MV-4-11 (cell line): ENCODE measurements around the gene PAPLN.

Experiments
- DNase-seq: peaks from one replicate; lab custom pipeline; 2025; lab: John Stamatoyannopoulos, UW

Gene PAPLN

GRCh38 chr14:73246387-73247150, 9.3 kb downstream of the PAPLN start:
- DNase-seq, result no peak

DNA sequence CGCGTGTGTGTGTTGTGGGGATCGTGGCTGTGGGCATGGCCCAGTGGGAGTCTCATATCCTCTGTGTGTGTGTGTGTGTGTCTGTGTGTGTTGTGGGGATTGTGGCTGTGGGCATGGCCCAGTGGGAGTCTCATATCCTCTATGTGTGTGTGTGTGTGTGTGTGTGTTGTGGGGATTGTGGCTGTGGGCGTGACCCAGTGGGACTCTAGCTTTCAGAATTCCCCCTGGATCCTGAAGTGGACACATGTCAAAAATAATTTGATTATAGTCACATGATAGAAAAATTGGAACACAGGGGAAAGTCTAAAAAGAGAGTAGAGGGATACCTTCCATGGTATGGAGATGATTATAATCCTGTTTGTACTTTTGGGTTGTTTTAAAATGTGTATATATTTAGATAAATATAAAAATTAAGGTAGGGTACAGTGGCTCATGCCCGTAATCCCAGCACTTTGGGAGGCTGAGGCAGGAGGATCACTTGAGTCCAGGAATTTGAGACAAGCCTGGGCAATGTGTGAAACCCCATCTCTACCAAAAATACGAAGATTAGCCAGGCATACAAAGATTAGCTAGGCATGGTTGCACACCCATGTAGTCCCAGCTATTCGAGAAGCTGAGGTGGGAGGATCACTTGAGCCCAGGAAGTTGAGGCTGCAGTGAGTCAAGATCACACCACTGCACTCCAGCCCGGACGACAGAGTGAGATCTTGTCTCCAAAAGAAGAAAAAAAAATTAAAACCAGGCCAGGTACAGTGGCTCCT, 11.0 kb downstream of the PAPLN start:
- peak; percentile 41 for DNase-seq

GRCh38 chr14:73249108-73249507, 11.8 kb downstream of the PAPLN start:
- DNase-seq, result no peak

GRCh38 chr14:73249564-73250316, 12.4 kb downstream of the PAPLN start:
- no peak for DNase-seq

DNA sequence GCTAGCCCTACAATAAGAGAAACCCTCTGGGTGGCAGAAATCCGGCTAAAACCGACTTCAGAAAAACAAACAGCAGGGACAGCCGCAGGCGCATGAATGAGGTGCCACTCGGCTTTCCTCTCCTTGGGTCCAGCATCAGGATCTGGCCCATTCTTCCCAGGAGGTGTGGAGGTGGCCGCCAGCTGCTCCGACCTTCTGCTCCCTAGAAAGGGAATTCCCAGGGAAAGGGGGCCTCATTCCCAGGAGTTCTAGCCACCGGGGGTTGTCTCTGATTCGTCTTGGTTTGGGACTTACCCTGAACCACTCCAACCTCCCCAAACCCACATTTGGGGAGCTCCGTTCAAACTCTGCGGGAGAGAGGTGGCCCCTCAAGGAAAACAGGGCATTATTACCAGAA, 13.0 kb downstream of the PAPLN start:
- no peak for DNase-seq

- no peak for DNase-seq
These were observed 13.6 kb downstream of the PAPLN start for GRCh38 chr14:73250781-73251500.

DNA sequence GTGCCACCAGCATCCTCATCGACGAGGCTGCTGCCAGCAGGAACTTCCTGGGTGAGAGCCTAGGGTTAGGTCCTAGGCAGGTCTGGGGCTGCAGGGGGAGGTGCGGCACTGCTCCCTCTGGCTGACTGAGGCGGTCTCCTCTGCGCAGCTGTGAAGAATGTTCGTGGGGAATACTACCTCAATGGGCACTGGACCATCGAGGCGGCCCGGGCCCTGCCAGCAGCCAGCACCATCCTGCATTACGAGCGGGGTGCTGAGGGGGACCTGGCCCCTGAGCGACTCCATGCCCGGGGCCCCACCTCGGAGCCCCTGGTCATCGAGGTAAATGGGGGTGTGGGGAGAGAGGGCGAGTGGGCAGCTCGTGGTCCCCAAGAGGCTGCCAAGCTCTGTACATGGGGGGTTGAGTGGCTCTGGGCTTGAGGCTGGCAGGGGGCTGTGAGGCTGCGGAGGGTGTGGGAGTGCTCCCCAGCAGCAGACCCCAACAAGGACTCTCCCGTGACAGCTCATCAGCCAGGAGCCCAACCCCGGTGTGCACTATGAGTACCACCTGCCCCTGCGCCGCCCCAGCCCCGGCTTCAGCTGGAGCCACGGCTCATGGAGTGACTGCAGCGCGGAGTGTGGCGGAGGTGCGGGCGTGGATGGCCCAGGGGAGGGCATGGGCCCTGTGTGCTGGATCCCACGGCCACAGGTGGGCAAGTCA, 14.4 kb downstream of the PAPLN start:
- no peak for DNase-seq

DNA sequence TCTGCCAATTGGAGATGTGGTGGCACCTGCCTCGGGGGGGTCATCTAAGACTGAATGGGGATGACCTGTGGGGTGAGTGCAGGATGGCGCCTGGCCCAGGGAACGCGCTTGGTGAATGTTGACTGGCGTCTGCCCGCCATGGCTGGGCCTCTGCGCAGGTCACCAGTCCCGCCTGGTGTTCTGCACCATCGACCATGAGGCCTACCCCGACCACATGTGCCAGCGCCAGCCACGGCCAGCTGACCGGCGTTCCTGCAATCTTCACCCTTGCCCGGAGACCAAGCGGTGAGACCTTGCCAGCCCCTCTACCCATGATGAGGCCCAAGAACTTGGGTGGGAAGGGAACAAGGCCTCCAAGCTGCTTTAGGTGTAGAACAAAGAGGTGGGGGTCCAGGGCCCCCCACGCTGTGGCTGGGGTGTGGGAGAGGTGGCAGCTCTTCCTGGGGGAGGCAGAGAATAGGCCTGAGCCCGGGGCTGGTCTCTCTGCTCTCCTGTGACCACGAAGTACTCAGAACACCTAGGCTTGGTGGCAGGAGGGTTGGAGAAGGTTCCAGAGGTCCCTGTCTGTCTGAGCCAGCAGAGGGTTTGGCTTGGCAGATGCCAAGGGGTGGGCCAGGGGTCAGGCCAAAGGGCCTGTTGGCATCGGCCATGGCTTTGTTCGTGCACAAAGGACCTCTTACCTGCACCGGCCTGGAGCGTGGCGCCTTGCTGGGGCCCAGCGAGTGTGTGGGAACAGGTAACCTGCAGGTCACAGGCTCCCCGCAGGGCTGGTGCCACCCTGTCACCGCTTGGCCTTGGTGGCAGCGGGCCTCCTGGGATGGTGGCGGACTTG, 15.4 kb downstream of the PAPLN start:
- no peak for DNase-seq

GRCh38 chr14:73253323-73253610, 16.0 kb downstream of the PAPLN start:
- DNase-seq, result no peak

DNA sequence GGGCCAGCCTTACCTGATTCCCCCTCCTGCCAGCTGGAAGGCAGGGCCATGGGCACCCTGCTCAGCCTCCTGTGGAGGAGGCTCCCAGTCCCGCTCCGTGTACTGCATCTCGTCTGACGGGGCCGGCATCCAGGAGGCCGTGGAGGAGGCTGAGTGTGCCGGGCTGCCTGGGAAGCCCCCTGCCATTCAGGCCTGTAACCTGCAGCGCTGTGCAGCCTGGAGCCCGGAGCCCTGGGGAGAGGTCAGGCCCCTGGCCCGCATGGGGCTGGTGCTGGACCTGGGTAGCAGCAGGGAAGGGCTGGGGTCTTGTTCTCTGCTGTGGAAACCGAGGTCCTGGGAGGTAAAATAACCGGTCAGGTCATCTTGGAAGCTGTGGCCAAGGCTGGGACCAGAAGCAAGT, 16.4 kb downstream of the PAPLN start:
- no peak for DNase-seq

DNA sequence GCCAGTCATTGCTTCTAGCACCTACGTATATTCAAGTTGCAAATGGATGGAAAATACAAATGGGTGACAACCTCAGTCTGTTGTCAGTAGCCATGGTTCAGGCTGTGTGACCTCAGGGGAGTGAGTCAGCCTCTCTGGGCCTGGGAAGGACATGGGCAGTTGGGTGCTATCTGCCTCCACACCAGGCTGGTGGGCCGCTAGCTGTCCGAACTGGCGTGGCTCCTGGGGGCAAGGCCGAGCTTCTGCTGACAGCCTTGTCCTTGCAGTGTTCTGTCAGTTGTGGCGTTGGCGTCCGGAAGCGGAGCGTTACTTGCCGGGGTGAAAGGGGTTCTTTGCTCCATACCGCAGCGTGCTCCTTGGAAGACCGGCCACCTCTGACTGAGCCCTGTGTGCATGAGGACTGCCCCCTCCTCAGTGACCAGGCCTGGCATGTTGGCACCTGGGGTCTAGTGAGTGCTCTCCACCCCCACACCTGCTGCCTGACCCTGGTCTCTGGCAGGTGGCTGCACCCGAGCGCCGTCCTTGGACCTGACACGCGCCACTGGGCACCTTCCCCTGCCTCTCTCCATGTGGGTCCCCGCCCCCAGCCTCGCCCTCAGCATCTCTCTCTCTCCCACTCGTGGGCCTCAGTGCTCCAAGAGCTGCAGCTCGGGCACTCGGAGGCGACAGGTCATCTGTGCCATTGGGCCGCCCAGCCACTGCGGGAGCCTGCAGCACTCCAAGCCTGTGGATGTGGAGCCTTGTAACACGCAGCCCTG, 17.1 kb downstream of the PAPLN start:
- no peak for DNase-seq

DNA sequence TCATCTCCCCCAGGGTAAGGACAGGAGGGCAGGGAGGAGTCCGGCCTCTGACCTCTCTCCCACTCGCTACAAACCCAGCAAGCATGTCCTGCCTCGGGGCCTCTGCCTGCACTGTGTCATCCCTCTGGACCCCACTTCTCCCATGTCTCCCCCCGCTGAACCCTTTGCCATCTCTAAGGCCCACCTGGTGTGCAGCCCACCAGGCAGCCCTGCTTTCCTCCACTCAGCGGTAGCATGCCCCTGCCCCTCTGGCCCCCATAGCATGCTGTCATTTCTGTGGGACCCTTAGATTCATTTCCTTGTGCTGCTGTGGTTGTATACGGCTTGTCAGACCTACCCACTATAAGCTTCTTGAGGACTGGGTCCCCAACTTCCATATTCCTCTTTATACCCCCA, 17.7 kb downstream of the PAPLN start:
- DNase-seq, result no peak

- DNase-seq, result no peak
These were observed 18.5 kb downstream of the PAPLN start for GRCh38 chr14:73255693-73256225.

GRCh38 chr14:73258076-73258475, 20.8 kb downstream of the PAPLN start:
- DNase-seq, result no peak

GRCh38 chr14:73258845-73259611, 21.7 kb downstream of the PAPLN start:
- no peak for DNase-seq

DNA sequence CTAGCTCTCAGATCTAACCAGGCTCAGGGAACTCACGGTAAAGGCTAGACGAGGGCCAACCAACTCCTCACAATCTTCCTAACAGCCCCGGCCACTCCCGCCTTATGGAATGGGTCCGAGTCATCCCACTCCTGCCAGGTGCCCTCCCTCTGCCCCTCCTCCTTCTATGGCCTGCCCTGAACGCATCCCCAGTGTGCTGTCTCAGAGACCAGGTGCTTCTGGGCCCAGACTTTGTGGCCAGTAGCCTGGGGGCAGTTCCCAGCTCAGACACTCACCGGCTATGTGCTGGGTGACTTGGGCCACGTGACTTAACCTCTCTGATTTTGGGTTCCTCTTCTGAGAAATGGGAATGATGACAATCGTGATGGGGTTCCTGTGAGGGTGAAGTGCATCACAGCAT, 22.5 kb downstream of the PAPLN start:
- DNase-seq, result no peak

- DNase-seq, result no peak
These were observed 23.3 kb downstream of the PAPLN start for GRCh38 chr14:73260574-73260973.

GRCh38 chr14:73261075-73261474, 23.8 kb downstream of the PAPLN start:
- no peak for DNase-seq
